Fibroblast of villous mesenchyme (primary cell): ENCODE data around the gene NSD1. TPM values are rescaled to one million over a fixed set of nuclear protein-coding genes. Genes with fewer than 3 reads are reported as not detected.
"Not testable (repeated sequence)": the region's sequence is repeated elsewhere in the genome, so short reads cannot be mapped to it uniquely, and the experiment has no call there.

Experiments used
- DNase-seq: peaks from one replicate; pipeline ENCODE4 v3.0.0-alpha.2; 2010; ENCODE audit warnings: low read depth
- H3K4me3 ChIP-seq: 2 replicates; pipeline ENCODE4 v1.5.1; 2011; ENCODE audit warnings: low read depth, mild to moderate bottlenecking, low read length
- total RNA-seq: library from RNA; depleted of rRNA; stranded (reverse); fragments of >200 nt; gene quantifications from 2 replicates; pipeline ENCODE4 v1.2.3, GENCODE V29; 2012
- TF ChIP-seq, protein P1 (sequence below): IDR thresholded peaks from 2 replicates; pipeline ENCODE4 v1.5.1; 2012; ENCODE audit warnings: low read depth, mild to moderate bottlenecking, low read length; ENCODE audit not compliant: insufficient read depth

NSD1 gene
- total RNA-seq, 1 donor = 70.0 TPM

DNA sequence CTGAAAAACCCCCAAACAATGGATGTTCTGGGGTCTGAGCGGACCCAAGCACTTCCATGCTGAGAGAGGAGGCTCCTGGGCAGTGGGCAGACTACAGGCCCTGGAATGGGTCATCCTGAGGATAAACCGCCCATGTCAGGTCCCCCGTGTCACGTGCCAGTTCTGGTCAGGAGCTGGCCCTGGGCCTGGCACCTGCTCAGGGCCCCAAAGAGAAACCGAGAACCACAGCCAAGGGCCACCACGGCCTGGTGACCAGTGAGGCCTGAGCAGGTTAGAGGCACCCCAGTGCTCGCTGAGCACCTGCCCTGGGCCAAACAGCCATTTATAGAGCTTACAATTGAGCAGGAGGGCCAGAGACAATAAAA, 202.1 kb downstream of the NSD1 start:
- no peak for DNase-seq
- no peak overlapping the region for H3K4me3 ChIP-seq

DNA sequence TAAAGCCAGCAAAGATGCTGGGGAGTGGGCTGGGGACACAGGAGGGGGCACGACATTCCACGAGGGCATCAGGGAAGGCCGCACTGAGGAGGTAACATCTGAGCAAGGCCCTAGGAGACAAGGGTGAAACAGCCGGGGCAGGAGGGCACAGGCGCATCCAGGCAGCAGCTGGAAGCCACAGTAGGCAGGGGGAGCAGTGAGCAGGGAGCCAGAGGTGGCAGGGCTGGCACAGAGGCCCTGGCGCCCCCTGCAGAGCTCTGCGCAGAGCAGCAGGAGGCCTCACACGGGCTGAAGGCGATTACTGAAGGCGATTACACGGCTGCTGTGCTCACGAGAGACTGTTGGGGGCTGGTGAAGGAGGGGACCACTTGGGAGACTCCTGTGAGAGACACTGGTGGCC, 202.5 kb downstream of the NSD1 start:
- no peak for DNase-seq
- no peak overlapping the region for H3K4me3 ChIP-seq
- TF ChIP-seq, protein P1, sequence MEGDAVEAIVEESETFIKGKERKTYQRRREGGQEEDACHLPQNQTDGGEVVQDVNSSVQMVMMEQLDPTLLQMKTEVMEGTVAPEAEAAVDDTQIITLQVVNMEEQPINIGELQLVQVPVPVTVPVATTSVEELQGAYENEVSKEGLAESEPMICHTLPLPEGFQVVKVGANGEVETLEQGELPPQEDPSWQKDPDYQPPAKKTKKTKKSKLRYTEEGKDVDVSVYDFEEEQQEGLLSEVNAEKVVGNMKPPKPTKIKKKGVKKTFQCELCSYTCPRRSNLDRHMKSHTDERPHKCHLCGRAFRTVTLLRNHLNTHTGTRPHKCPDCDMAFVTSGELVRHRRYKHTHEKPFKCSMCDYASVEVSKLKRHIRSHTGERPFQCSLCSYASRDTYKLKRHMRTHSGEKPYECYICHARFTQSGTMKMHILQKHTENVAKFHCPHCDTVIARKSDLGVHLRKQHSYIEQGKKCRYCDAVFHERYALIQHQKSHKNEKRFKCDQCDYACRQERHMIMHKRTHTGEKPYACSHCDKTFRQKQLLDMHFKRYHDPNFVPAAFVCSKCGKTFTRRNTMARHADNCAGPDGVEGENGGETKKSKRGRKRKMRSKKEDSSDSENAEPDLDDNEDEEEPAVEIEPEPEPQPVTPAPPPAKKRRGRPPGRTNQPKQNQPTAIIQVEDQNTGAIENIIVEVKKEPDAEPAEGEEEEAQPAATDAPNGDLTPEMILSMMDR = peak; percentile 38

More for the DNA sequence above, 202.1 kb downstream of the NSD1 start:
- TF ChIP-seq, protein P1 = no peak

DNA sequence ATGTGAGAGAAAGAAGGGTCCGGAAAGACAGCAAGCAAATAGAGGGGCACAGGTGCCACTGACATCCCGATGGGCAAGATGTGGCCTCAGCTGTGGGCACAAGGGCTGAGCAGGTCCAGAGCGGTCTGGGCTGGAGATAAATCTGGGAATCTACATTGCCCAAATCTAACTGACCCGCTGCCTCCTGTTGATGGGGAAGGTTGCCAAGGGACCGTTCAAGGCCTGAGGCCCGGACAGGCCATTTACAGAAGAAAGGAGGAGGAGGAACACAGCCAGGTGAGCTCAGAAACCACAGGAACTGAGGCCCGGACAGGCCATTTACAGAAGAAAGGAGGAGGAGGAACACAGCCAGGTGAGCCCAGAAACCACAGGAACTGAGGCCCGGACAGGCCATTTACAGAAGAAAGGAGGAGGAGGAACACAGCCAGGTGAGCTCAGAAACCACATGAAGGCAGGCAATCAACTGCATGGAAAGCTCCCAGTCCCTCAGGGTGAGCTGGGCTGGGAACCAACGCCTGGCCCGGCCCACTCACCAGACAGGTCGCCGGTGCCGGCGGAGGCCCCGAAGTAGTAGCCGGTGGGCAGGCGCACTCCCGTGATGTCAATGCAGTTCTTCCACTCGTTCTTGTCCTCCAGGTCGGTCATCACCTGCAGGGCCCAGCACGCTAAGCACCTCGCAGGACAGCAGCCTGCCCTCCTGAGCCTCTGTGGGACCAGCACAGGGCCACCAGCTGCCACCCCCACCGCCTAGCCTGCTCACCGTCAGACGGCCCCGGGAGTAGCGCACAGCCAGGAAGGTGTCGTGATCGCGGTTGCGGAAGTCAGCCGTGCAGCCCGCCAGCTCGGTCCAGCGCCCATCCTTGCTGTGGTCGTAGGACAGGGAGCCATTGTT, 203.3 kb downstream of the NSD1 start:
- H3K4me3 ChIP-seq = no peak overlapping the region
- TF ChIP-seq, protein P1 = no peak
- DNase-seq = no peak

DNA sequence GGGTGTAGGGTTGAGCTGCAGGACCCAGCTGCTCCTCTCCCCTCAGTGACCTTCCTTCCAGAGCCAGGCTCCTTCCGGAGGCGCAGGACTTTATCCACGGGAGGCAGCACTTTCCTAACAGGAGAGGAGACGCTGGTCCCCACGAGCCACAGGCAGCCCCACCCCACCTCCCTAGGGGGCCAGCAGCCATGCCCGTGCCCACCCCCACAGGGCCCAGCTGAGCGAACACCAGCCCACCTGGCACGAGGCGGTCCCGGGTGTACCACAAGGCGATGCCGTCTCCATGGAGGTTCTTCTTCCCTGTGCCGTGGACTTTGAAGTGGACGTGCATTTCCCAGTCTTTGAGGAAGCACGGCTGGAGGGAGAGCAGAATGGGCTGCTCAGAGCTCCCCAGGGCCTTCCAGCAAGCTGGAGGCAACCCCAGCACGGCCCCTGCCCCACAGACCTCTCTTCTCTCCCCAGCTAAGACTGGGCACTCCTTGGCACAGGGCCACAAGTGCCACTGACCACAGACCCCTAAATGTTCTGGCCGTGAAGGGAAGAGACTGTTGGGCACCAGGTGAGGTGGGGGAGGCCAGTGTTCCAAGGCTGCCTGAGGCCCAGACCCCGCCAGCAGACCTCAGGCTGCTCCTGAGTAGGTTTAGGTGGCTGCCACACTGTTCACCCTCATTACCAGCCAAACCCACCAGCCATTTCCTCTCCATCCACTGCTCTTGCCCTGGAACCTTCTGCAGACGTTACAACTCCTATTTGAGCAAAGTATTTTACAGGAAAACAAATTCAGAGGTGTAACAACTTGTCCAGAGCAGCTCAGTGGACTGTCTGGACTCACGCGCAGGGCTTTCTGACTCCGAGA, 204.9 kb downstream of the NSD1 start:
- H3K4me3 ChIP-seq = no peak overlapping the region
- no peak for DNase-seq
- TF ChIP-seq, protein P1 = no peak

DNA sequence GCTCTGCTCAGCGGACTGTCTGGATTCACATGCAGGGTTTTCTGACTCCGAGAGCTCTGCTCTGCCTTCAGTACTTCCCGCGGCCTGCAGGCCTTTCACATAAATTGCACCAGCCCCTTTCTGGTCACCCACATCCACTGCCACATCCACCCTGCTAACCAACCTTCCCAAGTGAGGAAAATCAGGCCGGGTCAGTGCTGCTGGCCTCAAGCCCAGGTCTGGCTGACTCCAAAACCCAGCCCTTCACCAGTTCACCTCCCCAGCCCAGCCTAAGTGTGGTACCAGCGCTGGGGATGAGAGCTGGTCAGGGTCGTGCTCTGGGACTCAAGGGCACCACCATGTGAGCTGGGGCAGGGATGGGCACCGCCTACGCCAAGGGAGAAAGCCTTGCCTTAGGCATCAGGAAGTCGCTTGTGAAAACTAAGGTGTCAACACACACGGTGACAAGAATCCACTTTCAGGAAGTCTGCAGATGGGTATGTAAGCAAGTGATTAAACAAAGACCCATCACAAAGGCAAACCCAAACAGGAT, 205.6 kb downstream of the NSD1 start:
- H3K4me3 ChIP-seq = no peak overlapping the region
- peak; percentile 22 for DNase-seq
- TF ChIP-seq, protein P1 = no peak

DNA sequence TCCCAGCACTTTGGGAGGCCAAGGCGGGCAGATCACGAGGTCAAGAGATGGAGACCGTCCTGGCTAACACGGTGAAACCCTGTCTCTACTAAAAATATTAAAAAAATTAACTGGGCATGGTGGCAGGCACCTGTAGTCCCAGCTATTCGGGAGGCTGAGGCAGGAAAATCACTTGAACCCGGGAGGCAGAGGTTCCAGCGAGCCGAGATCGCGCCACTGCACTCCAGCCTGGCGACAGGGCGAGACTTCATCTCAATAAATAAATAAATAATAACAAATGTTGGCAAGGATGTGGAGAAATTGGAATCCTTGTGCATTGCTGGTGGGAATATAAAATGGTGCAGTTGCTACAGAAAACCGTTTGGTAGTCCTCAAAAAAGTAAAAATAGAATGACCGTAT, 209.4 kb downstream of the NSD1 start:
- not testable (repeated sequence) for H3K4me3 ChIP-seq, DNase-seq

DNA sequence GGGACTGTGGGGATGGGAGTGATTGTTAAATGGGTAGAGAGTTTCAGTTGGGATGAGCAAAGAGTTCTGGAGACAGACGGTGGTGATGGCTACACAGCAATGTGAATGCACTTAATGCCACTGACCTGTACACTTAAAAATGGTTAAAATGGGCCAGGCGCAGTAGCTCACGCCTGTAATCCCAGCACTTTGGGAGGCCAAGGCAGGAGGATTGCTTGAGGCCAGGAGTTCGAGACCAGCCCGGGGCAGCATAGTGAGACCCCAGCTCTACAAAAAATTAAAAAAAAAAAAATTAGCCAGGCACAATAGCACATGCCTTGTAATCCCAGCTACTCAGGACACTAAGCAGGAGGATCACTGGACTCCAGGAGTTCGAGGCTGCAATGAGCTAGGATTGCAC, 210.2 kb downstream of the NSD1 start:
- TF ChIP-seq, protein P1 = no peak
- DNase-seq = no peak
- H3K4me3 ChIP-seq = no peak overlapping the region
